H1 (cell line): ENCODE measurements around the gene AFAP1L2. TPM values are rescaled to one million over a fixed set of nuclear protein-coding genes. Genes with fewer than 3 reads are reported as not detected.

Experiments used
- CTCF ChIA-PET: fragments of 300-600 bp; sonication (Branson Sonifier 250); formaldehyde crosslinking; loops from one replicate; lab custom pipeline; 2021; ENCODE audit not compliant: partially characterized antibody; lab: Charles Lee
- POLR2A ChIA-PET: fragments of 300-600 bp; sonication (Branson Sonifier 250); formaldehyde crosslinking; loops from one replicate; lab custom pipeline; 2021; ENCODE audit warnings: inconsistent platforms; ENCODE audit not compliant: partially characterized antibody; lab: Charles Lee
- DNase-seq, 2 experiments: peaks; one replicate each; pipeline versions ENCODE4 v3.0.0 to v3.0.0-alpha.2; 2010 to 2022; ENCODE audit warnings: low spot score in 2 of 2, low read depth in 1 of 2, mixed read lengths in 1 of 2
- FAIRE-seq: peaks from 2 replicates; lab custom pipeline; 2011; peaks lifted over from hg19 to GRCh38; lab: Jason Lieb, UNC
- H2AFZ ChIP-seq: 2 replicates; pipeline ENCODE4 v1.8.1; 2012; ENCODE audit warnings: low read length, inconsistent platforms
- H2AK5ac ChIP-seq: 2 replicates; pipeline ENCODE4 v1.6.1; 2013; ENCODE audit warnings: low read depth, low read length
- H2BK120ac ChIP-seq: replicated peaks from 2 replicates; pipeline ENCODE3; 2013; ENCODE audit warnings: low read depth, low read length, inconsistent platforms
- H2BK12ac ChIP-seq: 2 replicates; pipeline ENCODE4 v1.6.1; 2013; ENCODE audit warnings: low read depth, low read length
- H2BK15ac ChIP-seq: 2 replicates; pipeline ENCODE4 v1.6.1; 2013; ENCODE audit warnings: low read length
- H2BK20ac ChIP-seq: 2 replicates; pipeline ENCODE4 v1.6.1; 2013; ENCODE audit warnings: low read length
- H2BK5ac ChIP-seq: 2 replicates; pipeline ENCODE4 v1.6.1; 2013; ENCODE audit warnings: low read depth, low read length
- H3K14ac ChIP-seq: 2 replicates; pipeline ENCODE4 v1.6.1; 2013; ENCODE audit warnings: inconsistent platforms; ENCODE audit not compliant: insufficient read length
- H3K18ac ChIP-seq: 2 replicates; pipeline ENCODE4 v1.6.1; 2013; ENCODE audit warnings: low read length; ENCODE audit errors: extremely low read depth
- H3K23ac ChIP-seq: 2 replicates; pipeline ENCODE4 v1.6.1; 2013; ENCODE audit warnings: inconsistent platforms; ENCODE audit not compliant: insufficient read length
- H3K23me2 ChIP-seq: 2 replicates; pipeline ENCODE4 v1.6.1; 2013; ENCODE audit warnings: low read depth, low read length
- H3K27ac ChIP-seq: 2 replicates; pipeline ENCODE4 v1.6.1; 2011; ENCODE audit warnings: low read depth, low read length, inconsistent platforms
- H3K27me3 ChIP-seq, 4 experiments: replicated peaks in 1 of 4; 1 replicate in 1 of 4; 2 replicates in 3 of 4; pipeline versions ENCODE4 v1.6.1 to v1.8.1; 2011 to 2013; ENCODE audit warnings: low read length in 3 of 4, mild to moderate bottlenecking in 3 of 4, inconsistent platforms in 2 of 4, mixed read lengths in 2 of 4, moderate library complexity in 1 of 4; ENCODE audit not compliant: control insufficient read depth in 3 of 4, insufficient read depth in 3 of 4; ENCODE audit errors: extremely low read depth in 1 of 4
- H3K36me3 ChIP-seq, 4 experiments: 2 replicates each; pipeline versions ENCODE4 v1.6.1 to v1.8.1; 2011 to 2013; ENCODE audit warnings: mild to moderate bottlenecking in 4 of 4, low read length in 3 of 4, moderate library complexity in 2 of 4, control low read depth in 1 of 4, inconsistent platforms in 1 of 4; ENCODE audit not compliant: insufficient read depth in 4 of 4, control insufficient read depth in 2 of 4
- H3K4ac ChIP-seq: replicated peaks from 2 replicates; pipeline ENCODE3; 2013; ENCODE audit warnings: low read length, low read depth, mixed read lengths, inconsistent platforms; ENCODE audit not compliant: insufficient read length
- H3K4me1 ChIP-seq, 4 experiments: replicated peaks in 1 of 4; 1 replicate in 1 of 4; 2 replicates in 3 of 4; pipeline versions ENCODE4 v1.6.1 to v1.8.1; 2011 to 2013; ENCODE audit warnings: low read length in 3 of 4, inconsistent platforms in 2 of 4, mixed read lengths in 1 of 4; ENCODE audit not compliant: insufficient read depth in 4 of 4, control insufficient read depth in 3 of 4
- H3K4me2 ChIP-seq, 2 experiments: 2 replicates each; pipeline versions ENCODE4 v1.6.1 to v1.8.1; 2011 to 2013; ENCODE audit warnings: low read depth in 2 of 2, low read length in 2 of 2, control low read depth in 1 of 2, inconsistent platforms in 1 of 2, mild to moderate bottlenecking in 1 of 2; ENCODE audit not compliant: insufficient read depth in 1 of 2
- H3K4me3 ChIP-seq, 4 experiments: fragments of 200-600, 300-600 bp in 1 of 4; sonication (generic), shearing (Covaris generic), sonication (Bioruptor Twin) in 1 of 4; 2 replicates each; pipeline versions ENCODE4 v1.5.1 to v1.8.1; 2011 to 2016; ENCODE audit warnings: low read length in 4 of 4, low read depth in 3 of 4, control low read depth in 2 of 4, inconsistent platforms in 2 of 4, mild to moderate bottlenecking in 2 of 4, mixed read lengths in 1 of 4, moderate library complexity in 1 of 4; ENCODE audit not compliant: insufficient read depth in 2 of 4; ENCODE audit errors: extremely low read depth in 1 of 4
- H3K56ac ChIP-seq: replicated peaks from 2 replicates; pipeline ENCODE3; 2013; ENCODE audit warnings: low read depth, mild to moderate bottlenecking, mixed read lengths, low read length, inconsistent platforms; ENCODE audit not compliant: insufficient read length
- H3K79me1 ChIP-seq: 2 replicates; pipeline ENCODE4 v1.6.1; 2013; ENCODE audit warnings: low read depth, low read length, control low read depth
- H3K79me2 ChIP-seq, 2 experiments: 2 replicates each; pipeline versions ENCODE4 v1.6.1 to v1.8.1; 2012 to 2013; ENCODE audit warnings: low read length in 2 of 2, mild to moderate bottlenecking in 2 of 2, inconsistent platforms in 1 of 2; ENCODE audit not compliant: insufficient read depth in 2 of 2, control insufficient read depth in 1 of 2
- H3K9ac ChIP-seq, 4 experiments: replicated peaks in 1 of 4; 1 replicate in 1 of 4; 2 replicates in 3 of 4; pipeline versions ENCODE4 v1.6.1 to v1.8.1; 2011 to 2013; ENCODE audit warnings: low read depth in 3 of 4, low read length in 3 of 4, control low read depth in 2 of 4, mild to moderate bottlenecking in 2 of 4, moderate library complexity in 2 of 4, inconsistent platforms in 1 of 4; ENCODE audit errors: extremely low read depth in 1 of 4
- H3K9me3 ChIP-seq, 2 experiments: 2 replicates each; pipeline versions ENCODE4 v1.6.1 to v1.8.1; 2012 to 2013; ENCODE audit warnings: mild to moderate bottlenecking in 2 of 2, moderate library complexity in 2 of 2, control low read depth in 1 of 2, inconsistent platforms in 1 of 2, low read depth in 1 of 2, low read length in 1 of 2, mixed read lengths in 1 of 2; ENCODE audit not compliant: insufficient read depth in 2 of 2
- H4K20me1 ChIP-seq, 2 experiments: replicated peaks in 1 of 2; 2 replicates each; pipeline versions ENCODE3 to v1.8.1; 2011 to 2013; ENCODE audit warnings: inconsistent platforms in 2 of 2, low read length in 2 of 2, mild to moderate bottlenecking in 1 of 2; ENCODE audit not compliant: insufficient read depth in 2 of 2, control insufficient read depth in 1 of 2
- H4K5ac ChIP-seq: 2 replicates; pipeline ENCODE4 v1.6.1; 2013; ENCODE audit warnings: low read length, low read depth, mixed read lengths, inconsistent platforms; ENCODE audit not compliant: insufficient read length
- H4K8ac ChIP-seq: 2 replicates; pipeline ENCODE4 v1.8.0; 2013; ENCODE audit warnings: mild to moderate bottlenecking, moderate library complexity, low read length, inconsistent platforms; ENCODE audit not compliant: insufficient read depth; ENCODE audit errors: extremely low read depth
- H4K91ac ChIP-seq: replicated peaks from 2 replicates; pipeline ENCODE3; 2013; ENCODE audit warnings: low read length, mixed read lengths, inconsistent platforms; ENCODE audit not compliant: insufficient read length
- CREB1 ChIP-seq: IDR thresholded peaks from 2 replicates; pipeline ENCODE4 v1.6.1; 2012; ENCODE audit warnings: inconsistent platforms
- KDM1A ChIP-seq: fragments of 200-600, 300-600 bp; sonication (generic); IDR thresholded peaks from 2 replicates; pipeline ENCODE4 v1.7.1; 2016; ENCODE audit warnings: mild to moderate bottlenecking, low read length, borderline replicate concordance
- SP2 ChIP-seq: IDR thresholded peaks from 2 replicates; pipeline ENCODE4 v1.6.1; 2012; ENCODE audit warnings: mild to moderate bottlenecking, low read length, inconsistent platforms
- SP4 ChIP-seq: IDR thresholded peaks from 2 replicates; pipeline ENCODE4 v1.6.1; 2012; ENCODE audit warnings: low read length, inconsistent platforms
- TEAD4 ChIP-seq: IDR thresholded peaks from 2 replicates; pipeline ENCODE4 v1.6.1; 2012; ENCODE audit warnings: low read depth, low read length, inconsistent platforms, mixed read lengths
- WGBS, 2 experiments: shearing (Covaris generic) in 1 of 2; methylation state at CpG; one replicate each; pipeline versions ENCODE4 v1.1.6 to v1.1.7; 2013 to 2015; ENCODE audit warnings: low lambda C conversion rate in 2 of 2, mixed read lengths in 2 of 2, inconsistent platforms in 1 of 2, low coverage in 1 of 2, missing lambda C conversion rate in 1 of 2; ENCODE audit not compliant: insufficient replicate concordance in 2 of 2, insufficient coverage in 1 of 2, insufficient read length in 1 of 2; ENCODE audit errors: extremely low coverage in 1 of 2, missing lambda C conversion rate in 1 of 2; 5-methylcytosine and 5-hydroxymethylcytosine counted together
- polyA plus RNA-seq, 7 experiments: library from polyadenylated mRNA; depleted of rRNA in 3 of 7; stranded (reverse) in 5 of 7; unstranded in 2 of 7; fragments of >200 nt in 5 of 7; fragments of 200-250 nt in 2 of 7; gene quantifications; 1 replicate in 5 of 7; 2 replicates in 1 of 7; 4 replicates in 1 of 7; pipeline versions ENCODE4 v1.2.1 to v1.2.3, GENCODE V29; 2011 to 2013; ENCODE audit warnings: missing spikeins in 2 of 7, mixed read lengths in 2 of 7
- total RNA-seq: library from RNA; stranded (reverse); fragmentation: NEBNext Ultra II Directional; extraction: Animal tissue kit (Norgen Biotek cat#: 25700); gene quantifications from 2 replicates; pipeline ENCODE4 v1.2.1, GENCODE V29; 2021

AFAP1L2 gene
- total and polyA plus RNA-seq, 2 of the 8 experiments (the other 6 are each of a cell fraction or from before 2014, with no cell fraction given) = 3.9 to 6.4 TPM

GRCh38 chr10:114257498-114257897 is 146.8 kb downstream of the AFAP1L2 start:
- CTCF ChIA-PET = interaction anchor here (0.6 kb wide), 1 partner anchor 429 kb away, joined by 4 read pairs; no protein-coding TSS in a partner anchor
- no peak overlapping the region for H3K14ac ChIP-seq

More at GRCh38 chr10:114257498-114257897, 146.8 kb downstream of the AFAP1L2 start:
- H3K36me3 ChIP-seq = no peaks in the 10 kb centered on the region
- POLR2A ChIA-PET = no interaction called here
- DNase-seq (no peak), FAIRE-seq (no peak)
- no peaks in the 10 kb centered on the region for H3K79me2 ChIP-seq
- H3K4me1 ChIP-seq = no peaks in the 10 kb centered on the region
- no peak overlapping the region for H4K5ac ChIP-seq
- H3K18ac ChIP-seq = no peak overlapping the region
- no peak overlapping the region for H2BK12ac ChIP-seq
- H4K8ac ChIP-seq = no peak overlapping the region
- H4K20me1 ChIP-seq = no peaks in the 10 kb centered on the region
- no peak overlapping the region for H3K4me3 ChIP-seq
- no peak overlapping the region for H2BK120ac ChIP-seq
- H3K79me1 ChIP-seq = no peaks in the 10 kb centered on the region; the same call in 1 of the 2 replicates
- no peak overlapping the region for H3K9ac ChIP-seq
- no peak overlapping the region for H3K23ac ChIP-seq
- H2AK5ac ChIP-seq = no peak overlapping the region
- H3K56ac ChIP-seq = no peak overlapping the region
- no peak overlapping the region for H2BK15ac ChIP-seq
- H2AFZ ChIP-seq = no peak overlapping the region
- no peak overlapping the region for H2BK20ac ChIP-seq
- H3K27ac ChIP-seq = no peak overlapping the region
- H4K91ac ChIP-seq = no peak overlapping the region
- H3K4me2 ChIP-seq = no peak overlapping the region
- 0 out of 4 replicates have a peak, but pooled peaks cover 0 to 2% of the 10 kb centered on the region in 2 experiments for H3K9me3 ChIP-seq
- WGBS, 2 experiments = 89% methylated on average over 3 of the region's 3 CpGs; no CpG with 5 or more reads in 1 of the 2 experiments
- no peak overlapping the region for H2BK5ac ChIP-seq
- no peaks in the 10 kb centered on the region for H3K27me3 ChIP-seq
- no peak overlapping the region for H3K4ac ChIP-seq
- H3K23me2 ChIP-seq = no peaks in the 10 kb centered on the region
- TF ChIP-seq SP2 (no peak), TEAD4 (no peak), CREB1 (no peak), SP4 (no peak), KDM1A (no peak)
